GM18868 (cell line): ENCODE data around the gene CYB561D2.
"Not testable (repeated sequence)": the region's sequence is repeated elsewhere in the genome, so short reads cannot be mapped to it uniquely, and the experiment has no call there.

Source experiments
- ATAC-seq: cut with Tn5 transposase; IDR thresholded peaks from one replicate; pipeline ENCODE4 v1.9.1; 2021; ENCODE audit warnings: mild to moderate bottlenecking, moderate library complexity; ENCODE audit not compliant: unreplicated experiment

The CYB561D2 gene, protein sequence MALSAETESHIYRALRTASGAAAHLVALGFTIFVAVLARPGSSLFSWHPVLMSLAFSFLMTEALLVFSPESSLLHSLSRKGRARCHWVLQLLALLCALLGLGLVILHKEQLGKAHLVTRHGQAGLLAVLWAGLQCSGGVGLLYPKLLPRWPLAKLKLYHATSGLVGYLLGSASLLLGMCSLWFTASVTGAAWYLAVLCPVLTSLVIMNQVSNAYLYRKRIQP

DNA sequence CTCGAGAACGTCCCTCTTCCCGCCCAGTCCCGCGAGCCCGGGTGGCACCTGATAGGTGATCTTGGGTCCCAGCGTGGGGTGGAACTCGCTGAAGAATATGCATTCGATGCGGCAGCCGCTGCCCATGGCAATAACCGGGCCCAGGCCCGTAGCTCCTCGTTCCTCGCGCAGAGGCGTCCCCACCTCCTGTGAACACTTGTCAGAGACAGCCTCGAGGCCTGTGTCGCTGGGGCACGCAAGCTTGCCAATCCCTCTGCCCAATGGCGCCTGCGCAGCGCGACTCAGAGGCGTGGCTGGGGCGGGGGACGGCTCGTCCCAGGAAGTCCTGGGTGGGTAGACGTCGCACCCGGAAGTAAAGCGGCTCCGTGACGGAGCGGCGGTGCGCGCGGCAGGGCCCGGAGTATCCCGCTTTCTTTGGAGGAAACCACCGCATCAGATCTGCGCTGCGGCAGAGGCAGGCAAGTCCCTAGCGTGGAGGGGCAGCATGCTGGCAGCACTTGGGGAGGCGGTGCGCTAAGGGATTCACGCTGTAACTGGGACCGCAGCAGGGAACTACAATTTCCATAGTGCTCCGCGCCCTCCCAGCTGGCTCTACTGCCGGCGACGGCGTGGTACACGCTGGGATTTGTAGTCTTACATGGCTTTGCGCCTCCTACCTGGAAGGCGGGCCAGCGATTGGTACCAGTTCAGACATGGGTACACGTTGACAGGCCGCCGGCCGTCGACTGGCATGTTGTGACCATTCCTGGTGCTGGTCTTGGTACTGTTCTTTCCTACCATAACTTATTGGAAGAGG lies at the start of gene CYB561D2, which contains the start of gene NPRL2:
Gene CYB561D2 (plus strand): TSS at position 336 of the 796 bp plus-strand sequence. CDS start 572 bp downstream, outside the sequence.
Gene NPRL2 (minus strand): TSS at position 249 of the 796 bp plus-strand sequence. CDS start 123 bp downstream, at position 126.
- ATAC-seq: peak; percentile 86

DNA sequence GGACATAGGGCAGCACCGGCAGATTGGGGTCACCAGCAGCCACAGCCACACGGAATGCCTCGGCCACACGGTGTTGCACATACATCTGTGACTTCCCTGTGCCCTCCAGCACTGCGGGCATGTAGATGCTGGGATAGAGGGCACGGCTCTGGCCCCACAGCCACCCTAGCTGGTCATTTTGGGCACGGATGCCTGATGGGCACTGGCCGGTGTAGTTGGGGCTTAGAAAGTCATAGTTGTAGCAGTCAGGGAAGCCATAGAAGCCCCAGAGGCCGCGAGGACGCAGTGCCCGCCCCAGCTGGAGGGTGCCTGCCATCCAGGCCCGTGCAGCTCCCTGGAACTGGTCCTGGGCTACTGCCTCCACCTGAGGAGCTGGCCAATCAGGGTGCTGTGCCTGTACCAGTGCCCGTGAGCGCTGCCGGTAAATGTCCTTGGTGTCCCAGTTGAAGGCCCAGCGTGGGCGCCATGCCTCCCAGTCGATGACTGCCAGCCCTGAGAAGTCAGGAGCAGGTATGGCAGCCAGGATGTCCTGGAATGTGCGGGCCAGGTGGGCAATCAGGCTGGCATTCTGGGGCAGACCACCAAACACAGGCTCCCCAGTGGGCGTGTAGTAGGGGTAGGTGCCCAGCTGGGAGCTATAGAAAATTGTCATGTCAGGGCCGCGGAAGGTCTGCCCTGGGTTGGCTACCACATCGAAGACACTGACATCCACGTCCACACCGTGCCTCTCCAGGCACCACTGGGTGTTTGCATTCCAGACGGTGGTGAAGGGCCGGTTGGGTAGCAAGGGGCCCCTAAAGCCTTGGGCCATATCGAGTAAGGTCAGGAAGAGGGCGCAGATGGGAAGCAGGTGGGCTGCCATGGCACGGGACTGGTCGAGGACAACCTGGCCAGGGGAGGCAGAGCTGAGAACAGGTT lies 48.3 kb upstream of the CYB561D2 start:
- no peak for ATAC-seq

DNA sequence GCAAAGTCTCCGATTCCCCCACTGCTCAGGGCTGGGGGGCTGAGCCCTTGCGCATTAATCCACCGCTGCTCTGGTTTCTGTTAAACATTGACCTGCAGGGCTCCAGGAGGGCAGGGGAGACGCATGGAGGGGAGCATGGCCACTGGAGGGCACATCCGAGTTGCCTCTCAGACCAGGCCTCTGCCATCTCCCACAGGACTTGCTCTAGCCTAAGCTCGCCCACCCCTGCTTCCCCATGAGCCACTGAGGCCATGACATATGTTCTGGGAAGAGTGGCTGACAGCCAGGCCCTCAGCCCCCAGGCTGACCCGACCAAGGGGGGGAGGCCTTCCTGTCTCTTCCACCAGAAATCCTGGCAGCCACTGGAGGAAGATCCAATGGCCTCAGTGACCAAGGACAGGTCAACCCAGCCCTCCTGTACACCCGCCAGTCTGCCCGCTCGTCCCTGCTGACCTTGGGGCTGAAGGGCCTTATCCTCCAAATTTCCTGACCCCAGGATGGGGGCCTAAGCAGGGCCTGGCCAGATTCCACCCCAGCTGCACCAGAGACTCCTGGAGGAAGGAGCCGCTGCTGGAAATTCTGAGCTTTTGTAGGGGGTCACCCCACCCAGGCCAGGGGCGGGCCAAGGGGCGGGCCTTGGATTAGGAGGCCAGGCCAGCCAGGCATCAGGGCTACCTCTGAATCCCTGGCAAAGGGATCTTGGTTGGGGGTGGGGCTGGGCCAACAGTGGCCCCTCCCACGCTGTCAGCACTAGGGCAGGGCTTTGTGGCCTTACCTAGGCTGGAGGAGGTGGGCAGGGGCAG lies 47.4 kb upstream of the CYB561D2 start, which contains the start of gene HYAL1:
Gene HYAL1 (minus strand): TSS at position 562 of the 803 bp plus-strand sequence. CDS start 618 bp downstream, outside the sequence.
- ATAC-seq: no peak

DNA sequence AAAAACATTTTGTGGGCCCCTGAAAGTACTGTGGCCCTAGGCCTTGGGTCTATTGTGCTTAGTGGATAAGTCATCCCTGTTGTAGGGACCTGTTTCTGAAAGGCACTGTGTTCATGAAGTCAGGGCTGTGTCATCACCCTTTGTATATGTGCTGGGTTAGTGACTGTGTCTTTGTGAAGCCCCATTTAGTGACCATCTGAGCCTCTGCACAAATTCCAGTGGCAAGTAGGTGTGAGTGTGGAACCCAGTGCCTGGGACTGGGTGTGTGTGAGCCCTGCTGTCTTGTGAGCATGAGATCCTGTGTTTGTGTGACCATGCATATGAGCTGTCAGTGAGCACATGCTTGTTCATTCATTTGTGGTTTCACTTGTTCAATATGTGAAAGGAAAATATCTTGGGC lies 46.1 kb upstream of the CYB561D2 start:
- ATAC-seq: no peak

DNA sequence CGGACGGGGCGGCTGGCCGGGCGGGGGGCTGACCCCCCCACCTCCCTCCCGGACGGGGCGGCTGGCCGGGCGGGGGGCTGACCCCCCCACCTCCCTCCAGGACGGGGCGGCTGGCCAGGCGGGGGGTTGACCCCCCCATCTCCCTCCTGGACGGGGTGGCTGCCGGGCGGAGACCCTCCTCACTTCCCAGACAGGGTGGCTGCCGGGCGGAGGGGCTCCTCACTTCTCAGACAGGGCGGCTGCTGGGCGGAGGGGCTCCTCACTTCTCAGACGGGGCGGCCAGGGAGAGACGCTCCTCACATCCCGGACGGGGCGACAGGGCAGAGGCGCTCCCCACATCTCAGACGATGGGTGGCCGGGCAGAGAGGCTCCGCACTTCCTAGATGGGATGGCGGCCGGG lies 38.6 kb upstream of the CYB561D2 start:
- ATAC-seq: not testable (repeated sequence)

DNA sequence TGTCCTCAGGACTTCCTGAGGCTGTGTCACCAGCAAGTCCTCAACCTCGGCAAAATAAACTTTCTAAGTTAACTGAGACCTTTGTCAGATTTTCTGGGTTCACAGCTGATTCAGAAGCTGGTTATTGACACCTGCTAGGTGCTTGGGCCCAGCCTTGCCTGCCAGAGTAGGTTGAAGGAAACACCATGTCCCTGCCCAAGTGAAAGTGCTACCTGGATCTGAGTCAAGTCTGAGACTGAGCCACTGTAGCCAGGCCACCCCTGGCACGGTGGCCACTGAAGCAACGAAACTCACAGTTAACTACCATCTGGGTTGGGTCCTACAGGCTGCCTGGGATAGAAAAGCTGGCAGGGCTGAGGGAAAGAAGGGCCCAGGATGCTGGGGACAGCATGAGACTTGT lies 36.3 kb upstream of the CYB561D2 start:
- ATAC-seq: no peak

DNA sequence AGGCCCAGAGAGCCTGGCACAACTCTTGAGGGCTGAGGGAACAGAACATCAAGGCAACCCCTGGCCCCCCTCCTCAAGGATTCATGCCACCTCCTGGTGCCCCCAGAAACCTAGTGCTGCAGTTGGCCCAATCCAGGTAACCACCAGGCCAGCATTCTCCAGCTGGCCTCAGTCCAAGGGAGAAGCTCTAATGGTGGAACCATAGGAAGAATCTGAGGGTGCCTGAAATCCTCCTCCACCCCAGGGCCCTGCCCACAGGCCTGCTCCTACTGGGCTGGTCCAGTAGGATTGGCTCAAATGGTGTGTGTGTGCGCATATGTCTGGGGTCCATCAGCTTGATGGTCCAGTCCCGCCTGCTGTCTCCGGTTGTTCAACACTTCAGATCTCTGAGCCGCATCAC lies 35.8 kb upstream of the CYB561D2 start:
- ATAC-seq: no peak

DNA sequence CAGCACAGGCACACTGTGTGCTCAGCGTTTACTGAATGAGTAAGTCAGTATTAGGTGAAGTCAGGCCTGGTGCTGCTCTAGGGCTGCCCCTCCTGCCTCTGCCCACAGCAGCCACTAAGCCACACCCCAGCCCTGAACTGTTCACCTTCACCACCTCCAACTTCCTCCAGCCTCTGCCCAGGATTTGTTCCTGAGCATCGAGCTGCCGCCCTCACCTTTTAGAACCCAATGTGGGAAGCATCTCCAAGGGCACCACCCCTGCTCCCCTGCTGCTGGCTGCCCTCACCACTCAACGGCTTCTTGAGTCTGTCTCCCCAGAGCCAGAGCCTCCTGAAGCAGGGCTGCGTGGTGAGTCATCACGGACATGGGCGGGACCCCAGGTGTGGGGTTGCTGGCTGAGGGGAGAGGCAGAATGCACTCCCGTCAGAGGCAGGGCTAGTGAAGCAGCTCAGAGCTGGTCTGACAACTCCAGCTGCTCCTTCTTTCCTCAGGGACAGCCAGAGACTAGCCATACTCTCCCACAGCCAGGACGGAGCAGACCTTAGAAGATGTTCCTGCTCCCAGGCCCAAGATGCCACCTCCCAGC lies 33.9 kb upstream of the CYB561D2 start:
- no peak for ATAC-seq

DNA sequence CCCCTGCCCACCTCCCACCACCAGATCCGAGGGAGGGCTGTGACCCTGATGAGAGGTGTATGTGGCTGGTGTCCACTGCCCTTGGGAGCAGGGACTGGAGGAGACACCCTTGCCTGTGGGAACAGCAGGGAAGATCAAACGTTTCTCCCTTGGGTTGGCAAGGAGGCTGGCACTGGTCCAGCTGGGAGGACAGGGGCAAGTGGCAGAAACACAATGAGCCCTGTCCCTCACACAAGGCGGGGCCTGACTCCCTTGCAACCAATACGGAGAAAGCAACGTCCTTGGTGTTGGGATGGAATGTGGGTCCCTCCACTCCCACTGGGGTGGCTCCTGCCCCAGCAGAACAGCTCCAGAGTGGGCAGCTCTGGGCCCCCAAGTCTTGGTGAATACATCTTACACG lies 33.4 kb upstream of the CYB561D2 start:
- no peak for ATAC-seq

DNA sequence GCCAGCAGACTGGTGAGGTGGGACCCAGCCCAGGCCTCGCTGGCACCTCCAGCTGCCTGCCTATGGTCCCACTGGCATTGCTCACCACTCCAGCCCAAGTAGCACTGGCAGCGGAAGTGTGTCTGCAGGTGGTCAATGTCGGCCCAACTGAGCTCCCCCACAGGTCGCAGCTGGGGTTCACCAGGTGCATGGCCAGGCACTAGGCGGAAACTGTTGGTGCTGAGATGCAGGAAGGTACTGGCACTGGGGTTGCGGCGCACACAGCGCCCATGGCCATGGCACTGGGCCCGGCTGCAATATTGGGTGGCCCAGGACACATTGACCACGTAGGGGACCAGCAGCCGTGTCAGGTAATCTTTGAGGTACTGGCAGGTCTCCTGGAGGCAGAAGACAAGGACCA lies 32.5 kb upstream of the CYB561D2 start:
- ATAC-seq: no peak

DNA sequence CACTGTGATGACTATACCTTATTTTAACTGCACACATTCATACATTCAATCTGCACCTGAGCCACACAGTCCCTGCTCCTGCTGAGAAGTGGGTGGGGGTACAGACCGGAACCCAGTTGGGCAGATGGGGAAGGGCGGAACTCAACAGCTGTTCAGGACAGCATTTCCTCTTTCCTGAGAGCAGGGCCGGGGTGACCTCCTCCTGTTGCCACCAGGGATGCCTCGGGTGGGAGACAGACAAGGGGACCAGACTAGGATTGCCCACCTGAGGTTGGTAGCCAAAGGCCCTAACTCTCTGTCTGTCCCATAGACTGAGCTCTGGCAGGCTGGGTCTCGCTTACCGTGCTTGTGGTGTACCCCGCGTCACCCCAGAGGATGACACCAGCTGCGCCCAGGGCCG lies 32.0 kb upstream of the CYB561D2 start:
- no peak for ATAC-seq

DNA sequence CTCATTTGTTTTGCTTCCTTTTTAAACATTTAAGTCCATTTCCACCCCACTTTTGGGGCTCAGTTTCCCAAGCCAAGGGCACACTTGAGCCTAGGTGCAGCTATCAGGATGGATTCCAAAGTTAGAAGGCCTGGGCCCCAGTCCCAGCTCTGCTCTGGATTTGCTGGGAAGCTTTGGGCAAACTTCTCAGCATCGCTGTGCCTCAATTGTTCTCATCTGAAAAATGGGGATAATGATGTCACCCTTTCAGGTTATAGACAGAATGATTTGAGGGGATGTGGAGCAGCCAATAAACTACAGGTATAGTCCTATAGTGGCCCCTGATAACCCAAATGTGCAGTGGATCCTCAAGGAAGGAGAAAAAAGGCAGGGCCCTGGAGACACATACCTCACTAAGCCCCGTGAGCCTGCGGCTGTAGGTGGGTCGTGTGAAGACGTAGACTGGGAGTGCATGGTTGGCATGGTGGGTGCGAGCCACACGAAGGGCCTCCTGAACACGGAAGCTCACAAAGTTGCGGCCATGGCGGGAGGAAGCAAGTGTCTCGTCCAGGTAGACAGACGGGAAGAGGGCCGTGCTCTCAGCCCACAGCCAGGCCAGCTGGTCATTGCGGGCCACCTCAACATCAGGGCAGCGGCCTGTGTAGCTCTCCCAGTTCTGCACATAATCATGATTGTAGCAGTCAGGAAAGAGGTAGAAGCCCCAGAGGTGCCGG lies 31.3 kb upstream of the CYB561D2 start:
- no peak for ATAC-seq

DNA sequence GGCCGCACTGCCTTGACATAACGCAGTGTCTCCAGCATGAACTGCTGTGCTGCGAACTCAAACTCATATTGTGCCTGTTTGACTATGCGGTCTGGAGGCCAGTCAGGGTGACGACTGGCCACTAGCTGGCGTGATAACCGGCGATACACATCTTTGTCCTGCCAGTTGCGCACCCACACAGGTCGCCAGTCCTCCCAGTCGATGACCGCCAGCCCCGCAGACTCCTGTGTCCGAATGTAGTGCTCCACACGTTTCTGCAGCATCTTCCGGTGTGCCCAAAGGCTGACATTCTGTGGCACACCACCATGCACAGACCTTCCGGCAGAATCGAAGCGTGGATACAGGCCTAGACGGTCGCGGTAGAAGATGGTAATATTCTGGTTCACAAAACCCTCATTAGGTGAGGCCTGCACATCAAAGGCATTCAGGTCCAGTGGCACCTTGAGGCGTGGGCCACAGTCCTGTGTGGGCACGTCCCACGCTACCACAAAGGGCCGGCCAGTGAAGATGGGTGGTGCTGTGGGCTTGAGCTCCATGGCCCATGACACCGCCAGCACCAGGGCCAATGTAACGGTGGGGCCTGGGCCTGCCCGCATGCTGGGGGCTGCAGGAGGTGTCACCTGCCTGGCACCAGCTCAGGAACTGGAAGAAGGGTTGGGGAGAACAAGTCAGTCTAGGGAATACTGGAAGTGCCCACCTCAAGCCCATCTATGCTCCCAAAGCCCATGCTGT lies 30.6 kb upstream of the CYB561D2 start:
- no peak for ATAC-seq

DNA sequence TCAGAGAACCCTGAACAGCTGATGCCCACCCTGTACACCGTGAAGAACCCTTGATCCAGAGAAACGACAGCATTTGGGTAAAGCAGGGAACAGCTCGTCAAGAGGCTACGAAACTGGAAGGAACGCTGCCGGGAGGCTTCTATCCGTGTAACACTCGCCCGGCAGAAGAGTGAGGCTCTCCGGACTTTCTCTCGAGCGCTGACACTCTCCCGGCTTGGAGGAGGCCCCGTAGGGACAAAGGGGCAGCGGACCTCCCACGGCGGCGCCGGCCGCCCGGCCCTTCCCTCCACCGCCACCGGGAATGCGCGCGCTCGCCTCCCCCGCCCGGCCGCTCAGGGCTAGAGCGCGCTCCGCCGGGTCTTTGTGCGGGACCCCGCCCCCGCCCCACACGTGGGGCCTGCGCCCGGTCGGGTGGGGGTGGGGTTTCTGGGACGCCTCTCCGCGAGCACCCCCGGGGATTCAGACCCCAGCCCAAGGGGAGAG lies 29.8 kb upstream of the CYB561D2 start:
- peak; percentile 46 for ATAC-seq

DNA sequence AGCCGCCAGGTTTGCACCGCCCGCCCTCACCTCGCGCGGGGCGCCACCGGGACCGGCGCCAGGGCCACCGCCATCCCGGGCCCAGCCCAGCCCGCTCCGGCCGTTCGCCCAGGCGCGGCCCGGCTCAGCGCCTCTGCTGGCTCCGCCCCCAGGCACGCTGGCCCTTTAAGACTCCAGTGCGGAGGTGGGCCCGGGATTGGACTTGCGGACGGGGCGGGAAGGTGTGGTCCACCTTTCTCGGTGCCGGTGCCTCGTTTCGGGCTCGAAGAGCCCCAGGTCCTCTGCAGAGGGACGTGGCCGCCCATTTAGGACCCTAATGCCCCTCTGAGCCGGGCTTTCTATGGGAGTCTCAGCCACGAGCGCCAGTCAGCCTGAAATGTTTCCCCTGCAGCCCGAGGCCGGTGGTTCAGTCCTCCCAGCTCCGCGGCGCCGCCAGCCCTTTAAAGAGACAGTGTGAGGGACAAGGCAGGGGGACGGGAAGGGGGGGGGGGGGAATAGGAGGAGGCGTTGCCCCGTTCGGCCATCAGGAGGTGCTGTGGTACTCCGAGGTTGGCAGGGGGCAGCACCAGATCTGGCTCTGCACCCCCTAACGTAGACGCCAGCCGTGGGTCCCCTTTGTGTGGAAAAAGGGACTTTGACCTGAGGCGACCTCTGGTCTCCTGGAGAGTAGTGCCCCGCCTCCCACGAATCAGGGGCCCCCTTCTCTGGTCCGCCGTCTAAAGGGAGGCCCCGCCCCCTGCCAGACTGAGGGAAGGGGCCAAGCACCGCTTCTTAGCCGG lies 29.1 kb upstream of the CYB561D2 start:
- peak; percentile 80 for ATAC-seq

DNA sequence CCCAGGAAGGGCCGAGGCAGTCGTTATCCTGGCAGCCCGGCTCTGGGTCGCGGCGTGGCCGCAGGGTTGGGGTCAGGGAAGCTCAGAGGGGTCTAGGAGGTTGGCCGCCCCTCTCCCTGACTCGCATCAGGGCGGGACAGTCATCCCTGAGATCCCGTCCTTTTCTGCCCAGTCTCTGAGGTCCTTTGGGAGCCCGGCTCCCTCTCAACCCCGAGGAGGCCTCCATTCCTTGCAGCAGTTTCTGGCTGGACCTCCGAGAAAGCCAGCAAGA lies 28.6 kb upstream of the CYB561D2 start:
- no peak for ATAC-seq

DNA sequence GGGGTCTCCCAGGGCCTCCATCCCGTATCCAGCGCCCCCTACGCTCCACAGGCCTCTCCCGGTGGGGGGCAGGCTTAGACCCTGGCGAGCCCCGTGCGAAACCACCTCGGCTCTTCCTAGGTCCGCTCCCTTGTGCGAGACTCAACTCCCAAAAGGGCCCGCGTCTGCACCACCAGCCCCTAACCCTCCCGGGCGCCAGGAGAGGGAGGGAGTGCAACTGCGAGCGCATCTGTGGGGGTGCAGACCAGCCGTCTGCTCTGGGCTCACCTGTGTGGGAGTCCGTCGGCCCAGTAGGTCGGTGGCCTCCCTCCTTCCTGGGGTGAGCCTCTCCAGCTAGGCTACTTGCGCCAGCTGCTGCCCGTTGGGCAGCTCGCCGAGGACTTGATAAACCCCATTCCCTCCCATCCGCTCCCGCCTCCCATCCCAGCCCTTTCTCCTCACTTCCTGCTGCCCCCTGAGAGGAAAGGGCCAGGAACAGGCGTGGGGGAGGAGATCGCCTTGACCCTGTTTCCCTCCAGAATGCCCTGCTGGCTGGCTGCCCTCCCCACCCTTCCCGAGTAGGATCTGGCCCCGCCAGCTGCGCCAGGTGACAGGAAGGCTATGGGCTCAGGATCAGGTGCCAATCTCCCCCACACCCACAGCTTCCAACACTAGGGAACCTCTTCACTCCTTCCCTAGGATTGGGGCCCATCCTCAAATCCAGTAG lies 28.1 kb upstream of the CYB561D2 start, which contains the start of gene HYAL2:
Gene HYAL2 (minus strand): TSS at position 360 of the 706 bp plus-strand sequence. CDS start 2,256 bp downstream, outside the sequence.
- ATAC-seq: no peak
